CD14-positive monocyte (primary cell): ENCODE data around the gene EEF1A1. TPM values are rescaled to one million over a fixed set of nuclear protein-coding genes. Genes with fewer than 3 reads are reported as not detected.
"Not testable (repeated sequence)": the region's sequence is repeated elsewhere in the genome, so short reads cannot be mapped to it uniquely, and the experiment has no call there.

Source experiments
- DNase-seq, 3 donors: peaks; one replicate each; pipeline ENCODE4 v3.0.0-alpha.2; 2011 to 2022
- H2AFZ ChIP-seq: 2 replicates; pipeline ENCODE4 v1.6.0; 2012; ENCODE audit warnings: mild to moderate bottlenecking, low read depth, low read length, inconsistent platforms; ENCODE audit not compliant: insufficient read depth, poor library complexity, severe bottlenecking
- H3K27ac ChIP-seq, 2 donors: 1 replicate in 1 of 2; 2 replicates in 1 of 2; pipeline ENCODE4 v1.5.1; 2012 to 2013; ENCODE audit warnings: low read length in 2 of 2, control low read depth in 1 of 2, inconsistent platforms in 1 of 2, low read depth in 1 of 2, mild to moderate bottlenecking in 1 of 2
- H3K27me3 ChIP-seq, 2 donors: one replicate each; pipeline versions ENCODE4 v1.6.0 to v1.6.1; 2011 to 2013; ENCODE audit warnings: low read length in 2 of 2; ENCODE audit not compliant: control insufficient read depth in 2 of 2, insufficient read depth in 2 of 2
- H3K36me3 ChIP-seq, 2 donors: replicated peaks in 1 of 2; 1 replicate in 1 of 2; 2 replicates in 1 of 2; pipeline versions ENCODE4 v1.5.1 to v1.6.1; 2012 to 2013; ENCODE audit warnings: low read length in 2 of 2, control low read depth in 1 of 2, inconsistent platforms in 1 of 2, mild to moderate bottlenecking in 1 of 2; ENCODE audit not compliant: insufficient read depth in 2 of 2, control insufficient read depth in 1 of 2
- H3K4me1 ChIP-seq, 2 donors: 1 replicate in 1 of 2; 2 replicates in 1 of 2; pipeline versions ENCODE4 v1.5.1 to v1.6.1; 2012 to 2013; ENCODE audit warnings: low read length in 2 of 2, control low read depth in 1 of 2, inconsistent platforms in 1 of 2, mild to moderate bottlenecking in 1 of 2, moderate library complexity in 1 of 2; ENCODE audit not compliant: insufficient read depth in 2 of 2, control insufficient read depth in 1 of 2
- H3K4me2 ChIP-seq: replicated peaks from 2 replicates; pipeline ENCODE3; 2012; ENCODE audit warnings: low read length, moderate library complexity, mild to moderate bottlenecking; ENCODE audit not compliant: poor library complexity, severe bottlenecking; ENCODE audit errors: extremely low read depth
- H3K4me3 ChIP-seq, 3 experiments: fragments of 200-600 bp in 1 of 3; sonication (generic) in 1 of 3; replicated peaks in 1 of 3; 1 replicate in 2 of 3; 2 replicates in 1 of 3; pipeline ENCODE4 v1.5.1; 2011 to 2013; ENCODE audit warnings: low read length in 3 of 3, mild to moderate bottlenecking in 3 of 3, control low read depth in 2 of 3, low read depth in 2 of 3, inconsistent platforms in 1 of 3, moderate library complexity in 1 of 3
- H3K79me2 ChIP-seq: 2 replicates; pipeline ENCODE4 v1.6.0; 2012; ENCODE audit warnings: mild to moderate bottlenecking, control low read depth, inconsistent platforms, low read length, moderate library complexity; ENCODE audit not compliant: insufficient read depth
- H3K9ac ChIP-seq: 2 replicates; pipeline ENCODE4 v1.6.0; 2017; ENCODE audit warnings: low read length, mild to moderate bottlenecking; ENCODE audit not compliant: insufficient read depth, poor library complexity, severe bottlenecking
- H3K9me3 ChIP-seq, 2 donors: replicated peaks in 1 of 2; 1 replicate in 1 of 2; 2 replicates in 1 of 2; pipeline versions ENCODE4 v1.5.1 to v1.6.1; 2012 to 2013; ENCODE audit warnings: low read length in 2 of 2, control low read depth in 1 of 2; ENCODE audit not compliant: control insufficient read depth in 1 of 2, insufficient read depth in 1 of 2
- H4K20me1 ChIP-seq: 2 replicates; pipeline ENCODE4 v1.6.0; 2012; ENCODE audit warnings: mild to moderate bottlenecking, low read length, control low read depth, moderate library complexity; ENCODE audit not compliant: insufficient read depth
- H3K27ac Mint-ChIP-seq, 7 donors: one replicate each; pipeline ENCODE4 v1.8.0; 2020; ENCODE audit warnings: mild to moderate bottlenecking in 7 of 7, mixed read lengths in 7 of 7, moderate library complexity in 6 of 7, inconsistent platforms in 2 of 7
- H3K27me3 Mint-ChIP-seq, 3 donors: one replicate each; pipeline ENCODE4 v1.8.0; 2021 to 2022; ENCODE audit warnings: low read depth in 3 of 3, mild to moderate bottlenecking in 3 of 3, mixed read lengths in 3 of 3, moderate library complexity in 3 of 3, inconsistent platforms in 1 of 3
- H3K36me3 Mint-ChIP-seq, 2 donors: one replicate each; pipeline ENCODE4 v1.8.0; 2020; ENCODE audit warnings: mixed read lengths in 2 of 2, inconsistent platforms in 1 of 2, mild to moderate bottlenecking in 1 of 2
- H3K4me1 Mint-ChIP-seq: one replicate; pipeline ENCODE4 v1.8.0; 2020; ENCODE audit warnings: mild to moderate bottlenecking, mixed read lengths
- H3K4me3 Mint-ChIP-seq, 2 donors: one replicate each; pipeline ENCODE4 v1.8.0; 2020; ENCODE audit warnings: mild to moderate bottlenecking in 2 of 2, mixed read lengths in 2 of 2, moderate library complexity in 1 of 2
- H3K9me3 Mint-ChIP-seq, 7 donors: one replicate each; pipeline ENCODE4 v1.8.0; 2020 to 2022; ENCODE audit warnings: mixed read lengths in 7 of 7, mild to moderate bottlenecking in 6 of 7, moderate library complexity in 6 of 7, inconsistent platforms in 2 of 7
- CTCF ChIP-seq: fragments of 200-600 bp; IDR thresholded peaks from one replicate; pipeline ENCODE4 v1.8.0; 2022; ENCODE audit warnings: antibody characterized with exemption, mild to moderate bottlenecking
- WGBS: methylation state at CpG from one replicate; pipeline ENCODE4 v1.1.5; 2013; ENCODE audit warnings: missing lambda C conversion rate; ENCODE audit not compliant: insufficient coverage; 5-methylcytosine and 5-hydroxymethylcytosine counted together
- intact Hi-C, 2 donors: fragments of 100-400 bp; cut with micrococcal nuclease; formaldehyde crosslinking; loops; one replicate each; pipeline versions ENCODE4 v1.15.0 to v1.15.1; 2023
- polyA plus RNA-seq, 3 donors: library from polyadenylated mRNA; depleted of rRNA in 1 of 3; unstranded in 2 of 3; stranded (reverse) in 1 of 3; fragments of 300-500 nt in 2 of 3; fragments of >200 nt in 1 of 3; fragmentation: Illumina TruSeq in 2 of 3; gene quantifications; 1 replicate in 2 of 3; 2 replicates in 1 of 3; pipeline ENCODE4 v1.2.3, GENCODE V29; 2012 to 2021

The EEF1A1 gene
- polyA plus RNA-seq, 3 donors: 5,292 to 7,368 (median 5,586) TPM

GRCh38 chr6:73560182-73560732 lies 39.4 kb upstream of the EEF1A1 start:
- Mint-ChIP-seq H3K36me3 (no peaks in the 10 kb centered on the region), H3K27ac (peak overlapping the region in 3 of 7 donors; percentile 23 to 81 (median 53)), H3K4me3 (no peak overlapping the region), H3K4me1 (peaks cover 9% of the 10 kb centered on the region), H3K9me3 (no peaks in the 10 kb centered on the region), H3K27me3 (peaks cover 0 to 3% (median 1%) of the 10 kb centered on the region in 3 donors)
- Histone ChIP-seq H3K4me3 (no peak overlapping the region), H3K27me3 (no peaks in the 10 kb centered on the region), H3K79me2 (no peaks in the 10 kb centered on the region), H3K9ac (no peak overlapping the region), H4K20me1 (no peaks in the 10 kb centered on the region), H2AFZ (no peak overlapping the region), H3K4me2 (no peak overlapping the region), H3K36me3 (no peaks in the 10 kb centered on the region), H3K27ac (no peak overlapping the region), H3K4me1 (peaks cover 8 to 13% of the 10 kb centered on the region in 2 donors), H3K9me3 (no peaks in the 10 kb centered on the region)
- WGBS: 90% methylated on average over 7 of the region's 8 CpGs
- intact Hi-C loops: no loop called here
- TF ChIP-seq CTCF: no peak
- no peak for DNase-seq

DNA sequence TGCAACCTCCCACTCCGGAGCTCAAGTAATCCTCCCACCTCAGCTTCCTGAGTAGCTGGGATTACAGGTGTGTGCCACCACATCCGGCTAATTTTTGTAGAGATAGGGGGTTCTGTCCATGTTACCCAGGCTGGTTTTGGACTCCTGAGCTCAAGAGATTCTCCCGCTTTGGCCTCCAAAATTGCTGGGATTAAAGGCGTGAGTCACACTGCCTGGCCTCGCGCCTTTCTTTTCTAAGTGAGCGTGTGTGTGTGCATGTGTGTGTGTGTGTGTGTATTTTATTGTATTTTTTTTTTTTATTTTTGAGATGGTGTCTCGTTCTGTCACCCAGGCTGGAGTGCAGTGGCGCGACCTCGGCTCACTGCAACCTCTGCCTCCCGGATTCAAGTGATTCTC lies 38.6 kb upstream of the EEF1A1 start:
- H2AFZ ChIP-seq, H3K9me3 Mint-ChIP-seq, H3K27me3 Mint-ChIP-seq, H3K36me3 Mint-ChIP-seq, H3K9ac ChIP-seq, DNase-seq, H3K36me3 ChIP-seq, H4K20me1 ChIP-seq, H3K4me2 ChIP-seq, H3K27ac ChIP-seq, H3K4me3 Mint-ChIP-seq, H3K79me2 ChIP-seq, H3K4me1 Mint-ChIP-seq, H3K4me3 ChIP-seq, H3K27me3 ChIP-seq, H3K9me3 ChIP-seq, intact Hi-C loops: not testable (repeated sequence)
- WGBS: 100% methylated on average over 6 of the region's 12 CpGs
- H3K4me1 ChIP-seq: peaks cover 8 to 13% of the 10 kb centered on the region in 2 donors
- H3K27ac Mint-ChIP-seq: peak overlapping the region in 1 of 7 donors; percentile 35
